Hepatocyte (in vitro differentiated cells): Measurements from ENCODE around the gene CTXN3.

Experiments
- EZH2 ChIP-seq: fragments of 200-600 bp; sonication (generic); IDR thresholded peaks from 2 replicates; pipeline ENCODE4 v1.6.1; 2016; ENCODE audit warnings: antibody characterized with exemption, mild to moderate bottlenecking, borderline replicate concordance
- EZH2phosphoT487 ChIP-seq: fragments of 200-600 bp; sonication (generic); IDR thresholded peaks from one replicate; pipeline ENCODE4 v1.6.1; 2018; ENCODE audit warnings: antibody characterized with exemption, mild to moderate bottlenecking, low read depth, moderate library complexity; ENCODE audit not compliant: unreplicated experiment, severe bottlenecking
- TF ChIP-seq, protein P1 (sequence below): fragments of 200-600 bp; sonication (generic); IDR thresholded peaks from 2 replicates; pipeline ENCODE4 v1.5.1; 2016; ENCODE audit warnings: antibody characterized with exemption, mild to moderate bottlenecking; ENCODE audit not compliant: poor library complexity

DNA sequence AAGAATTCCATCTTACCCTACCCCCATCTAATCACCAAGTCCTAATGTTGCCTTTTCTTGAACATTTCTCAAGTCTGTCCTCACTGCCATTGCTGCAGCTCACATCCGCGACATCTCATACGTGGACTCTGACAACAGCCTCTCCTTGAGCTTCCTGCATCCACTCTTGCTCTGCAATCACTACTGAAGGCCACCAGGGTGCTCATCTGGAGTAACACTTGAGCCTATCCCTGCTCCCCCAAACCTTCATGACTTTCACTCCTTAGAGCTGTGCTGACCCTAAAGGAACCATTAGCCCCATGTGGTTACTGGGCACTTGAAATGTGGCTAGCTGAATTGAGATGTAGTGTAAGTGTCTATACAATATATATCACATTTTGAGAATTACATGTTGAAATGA is 46.4 kb upstream of the CTXN3 start:
- TF ChIP-seq, protein P1, sequence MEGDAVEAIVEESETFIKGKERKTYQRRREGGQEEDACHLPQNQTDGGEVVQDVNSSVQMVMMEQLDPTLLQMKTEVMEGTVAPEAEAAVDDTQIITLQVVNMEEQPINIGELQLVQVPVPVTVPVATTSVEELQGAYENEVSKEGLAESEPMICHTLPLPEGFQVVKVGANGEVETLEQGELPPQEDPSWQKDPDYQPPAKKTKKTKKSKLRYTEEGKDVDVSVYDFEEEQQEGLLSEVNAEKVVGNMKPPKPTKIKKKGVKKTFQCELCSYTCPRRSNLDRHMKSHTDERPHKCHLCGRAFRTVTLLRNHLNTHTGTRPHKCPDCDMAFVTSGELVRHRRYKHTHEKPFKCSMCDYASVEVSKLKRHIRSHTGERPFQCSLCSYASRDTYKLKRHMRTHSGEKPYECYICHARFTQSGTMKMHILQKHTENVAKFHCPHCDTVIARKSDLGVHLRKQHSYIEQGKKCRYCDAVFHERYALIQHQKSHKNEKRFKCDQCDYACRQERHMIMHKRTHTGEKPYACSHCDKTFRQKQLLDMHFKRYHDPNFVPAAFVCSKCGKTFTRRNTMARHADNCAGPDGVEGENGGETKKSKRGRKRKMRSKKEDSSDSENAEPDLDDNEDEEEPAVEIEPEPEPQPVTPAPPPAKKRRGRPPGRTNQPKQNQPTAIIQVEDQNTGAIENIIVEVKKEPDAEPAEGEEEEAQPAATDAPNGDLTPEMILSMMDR: no peak
- no peak for TF ChIP-seq EZH2
- no peak for TF ChIP-seq EZH2phosphoT487
